Activated CD8-positive, alpha-beta memory T cell treated with anti-CD3 and anti-CD28 coated beads, Interleukin-2, amount 50 U/mL, for 48 hours (primary cell): ENCODE data around the gene WDCP.

Source experiments
- DNase-seq: peaks from one replicate; pipeline ENCODE4 v3.0.0-alpha.2; 2020

Gene WDCP

GRCh38 chr2:23988371-23988770 lies 58.8 kb downstream of the WDCP start:
- DNase-seq, result no peak
